KG1 (cell line): ENCODE data around the gene ACTN2.

ENCODE experiments used
- DNase-seq: peaks from one replicate; lab custom pipeline; 2025; lab: John Stamatoyannopoulos, UW

ACTN2 gene

GRCh38 chr1:236691348-236691747, 5.0 kb downstream of the ACTN2 start:
- DNase-seq, result no peak

- DNase-seq, result no peak
Measured at GRCh38 chr1:236692128-236692527, 5.8 kb downstream of the ACTN2 start.

- DNase-seq, result no peak
Measured at GRCh38 chr1:236692742-236693141, 6.4 kb downstream of the ACTN2 start.

GRCh38 chr1:236699366-236699765, 13.1 kb downstream of the ACTN2 start:
- DNase-seq, result no peak

GRCh38 chr1:236700903-236701302, 14.6 kb downstream of the ACTN2 start:
- no peak for DNase-seq

- DNase-seq, result no peak
Measured at GRCh38 chr1:236701782-236702181, 15.5 kb downstream of the ACTN2 start.

GRCh38 chr1:236702791-236703394, 16.6 kb downstream of the ACTN2 start:
- no peak for DNase-seq

- DNase-seq, result no peak
Measured at GRCh38 chr1:236705771-236706170, 19.5 kb downstream of the ACTN2 start.

- no peak for DNase-seq
Measured at GRCh38 chr1:236706183-236706582, 19.9 kb downstream of the ACTN2 start.

- DNase-seq, result no peak
Measured at GRCh38 chr1:236710328-236710892, 24.1 kb downstream of the ACTN2 start.

GRCh38 chr1:236716160-236716559, 29.9 kb downstream of the ACTN2 start:
- no peak for DNase-seq

- DNase-seq, result no peak
Measured at GRCh38 chr1:236717811-236718210, 31.5 kb downstream of the ACTN2 start.

- DNase-seq, result no peak
Measured at GRCh38 chr1:236718328-236718727, 32.0 kb downstream of the ACTN2 start.

GRCh38 chr1:236720206-236720605, 33.9 kb downstream of the ACTN2 start:
- no peak for DNase-seq

GRCh38 chr1:236720611-236721010, 34.3 kb downstream of the ACTN2 start:
- no peak for DNase-seq

- DNase-seq, result no peak
Measured at GRCh38 chr1:236724049-236724448, 37.8 kb downstream of the ACTN2 start.

GRCh38 chr1:236724506-236724905, 38.2 kb downstream of the ACTN2 start:
- no peak for DNase-seq

GRCh38 chr1:236725668-236726067, 39.4 kb downstream of the ACTN2 start:
- no peak for DNase-seq

GRCh38 chr1:236727521-236727920, 41.2 kb downstream of the ACTN2 start:
- no peak for DNase-seq

- DNase-seq, result no peak
Measured at GRCh38 chr1:236728752-236729151, 42.5 kb downstream of the ACTN2 start.

- DNase-seq, result no peak
Measured at GRCh38 chr1:236733653-236734052, 47.4 kb downstream of the ACTN2 start.

- no peak for DNase-seq
Measured at GRCh38 chr1:236734141-236734765, 48.0 kb downstream of the ACTN2 start.

GRCh38 chr1:236736761-236737160, 50.5 kb downstream of the ACTN2 start:
- no peak for DNase-seq

- DNase-seq, result no peak
Measured at GRCh38 chr1:236741753-236742152, 55.5 kb downstream of the ACTN2 start.
